ENCODE measurements around the gene RAB43.

Gene RAB43

DNA sequence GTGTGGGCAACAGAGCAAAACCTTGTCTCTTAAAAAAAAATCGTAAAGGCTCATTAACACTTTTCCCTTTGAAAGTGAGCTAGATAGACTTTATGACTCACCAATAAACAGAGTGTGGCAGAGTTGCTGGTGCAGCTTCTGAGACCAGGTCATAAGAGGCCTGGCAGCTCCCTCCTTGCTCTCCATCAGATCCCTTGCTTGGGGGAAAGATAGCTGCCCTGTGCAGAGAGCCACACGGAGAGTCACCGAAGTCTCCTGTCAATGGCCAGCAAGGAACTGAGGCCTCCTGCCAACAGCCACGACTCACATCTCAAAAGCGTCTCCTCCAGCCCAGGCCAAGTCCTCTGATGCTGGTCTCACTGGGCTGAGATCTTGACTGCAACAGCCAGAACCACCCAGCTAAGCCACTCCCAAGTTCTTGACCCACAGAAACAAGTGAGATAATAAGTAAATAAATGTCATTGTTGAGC is 69.7 kb downstream of the RAB43 start:
- TF ChIP-seq, protein P1, sequence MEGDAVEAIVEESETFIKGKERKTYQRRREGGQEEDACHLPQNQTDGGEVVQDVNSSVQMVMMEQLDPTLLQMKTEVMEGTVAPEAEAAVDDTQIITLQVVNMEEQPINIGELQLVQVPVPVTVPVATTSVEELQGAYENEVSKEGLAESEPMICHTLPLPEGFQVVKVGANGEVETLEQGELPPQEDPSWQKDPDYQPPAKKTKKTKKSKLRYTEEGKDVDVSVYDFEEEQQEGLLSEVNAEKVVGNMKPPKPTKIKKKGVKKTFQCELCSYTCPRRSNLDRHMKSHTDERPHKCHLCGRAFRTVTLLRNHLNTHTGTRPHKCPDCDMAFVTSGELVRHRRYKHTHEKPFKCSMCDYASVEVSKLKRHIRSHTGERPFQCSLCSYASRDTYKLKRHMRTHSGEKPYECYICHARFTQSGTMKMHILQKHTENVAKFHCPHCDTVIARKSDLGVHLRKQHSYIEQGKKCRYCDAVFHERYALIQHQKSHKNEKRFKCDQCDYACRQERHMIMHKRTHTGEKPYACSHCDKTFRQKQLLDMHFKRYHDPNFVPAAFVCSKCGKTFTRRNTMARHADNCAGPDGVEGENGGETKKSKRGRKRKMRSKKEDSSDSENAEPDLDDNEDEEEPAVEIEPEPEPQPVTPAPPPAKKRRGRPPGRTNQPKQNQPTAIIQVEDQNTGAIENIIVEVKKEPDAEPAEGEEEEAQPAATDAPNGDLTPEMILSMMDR (IDR thresholded peaks at IDR 0.05; ENCODE audit: control extremely low read depth, extremely low read depth, low read depth, missing control alignments): no peak
- no peak for DNase-seq (ENCODE audit: extremely low spot score)
- ChIA-PET POLR2A (interaction anchor here (0.7 kb wide), 1 partner anchor 19 kb away, joined by 8 read pairs; no protein-coding TSS in a partner anchor), CTCF (interaction anchor here (0.8 to 6.8 kb wide), 19 partner anchors 10 to 956 kb away, joined by 3 to 168 read pairs (median 15); partner anchors contain the start of genes COPG1, GP9 and RAB43)

DNA sequence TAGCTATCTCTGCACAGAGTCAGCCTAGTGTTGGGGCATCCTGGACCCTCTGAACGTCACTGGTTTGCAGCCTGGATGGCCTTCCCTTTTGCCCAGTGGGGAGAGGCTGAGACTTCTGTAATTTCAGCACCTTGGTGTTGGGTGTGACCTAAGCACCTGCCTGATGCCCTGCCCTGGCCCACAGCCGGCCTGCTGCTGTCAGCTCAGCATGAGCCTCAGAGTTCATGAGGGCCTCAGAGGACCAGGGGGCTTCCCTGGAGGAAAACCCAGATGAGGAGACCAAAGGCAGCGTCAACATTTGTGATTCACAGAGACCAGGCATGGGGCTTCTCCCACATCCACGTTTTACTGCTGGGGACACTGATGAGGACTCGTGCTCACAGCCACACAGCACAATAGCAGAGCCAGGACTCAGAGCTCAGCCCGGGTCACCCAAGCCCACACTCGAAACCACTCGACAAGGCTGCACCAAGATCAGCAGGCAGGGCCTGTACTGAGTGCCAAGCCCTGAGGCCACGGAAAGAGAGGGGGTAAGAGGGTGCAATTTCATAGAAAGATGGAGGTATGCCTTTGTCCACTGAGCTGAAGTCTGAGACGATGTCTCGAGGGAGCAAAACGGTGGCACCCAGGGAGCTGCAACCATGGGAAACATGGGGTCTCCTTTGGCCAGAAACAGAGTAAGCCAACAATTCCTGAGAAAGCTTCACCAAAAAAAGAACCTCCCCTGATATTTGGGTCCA is 70.9 kb downstream of the RAB43 start:
- ChIA-PET CTCF (interaction anchor here (1.5 to 6.8 kb wide), 9 partner anchors 8 to 195 kb away, joined by 3 to 168 read pairs (median 28); partner anchors contain the start of genes COPG1 and RAB43), POLR2A (no interaction called here)
- TF ChIP-seq, protein P1 (IDR thresholded peaks at IDR 0.05; ENCODE audit: control extremely low read depth, extremely low read depth, low read depth, missing control alignments): no peak
- DNase-seq (ENCODE audit: extremely low spot score): no peak

DNA sequence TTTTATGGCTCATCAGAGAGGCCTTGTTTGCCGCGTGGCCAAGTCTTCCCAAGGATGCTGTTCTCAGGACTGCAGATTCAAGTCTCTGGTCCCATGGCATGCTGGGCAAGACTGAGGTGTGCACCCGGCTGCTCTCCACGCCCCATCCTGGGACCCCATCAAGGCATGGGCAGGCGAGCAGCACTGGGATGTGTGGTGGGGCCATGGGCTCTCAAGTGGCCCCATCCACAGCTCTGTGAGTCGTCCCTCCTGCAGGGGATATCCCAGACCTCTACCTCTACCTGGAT is 74.1 kb downstream of the RAB43 start:
- DNase-seq (ENCODE audit: extremely low spot score): no peak
- TF ChIP-seq, protein P1 (IDR thresholded peaks at IDR 0.05; ENCODE audit: control extremely low read depth, extremely low read depth, low read depth, missing control alignments): no peak
- ChIA-PET POLR2A (no interaction called here), CTCF (interaction anchor here (1.9 kb wide), 1 partner anchor 198 kb away, joined by 6 read pairs; no protein-coding TSS in a partner anchor)

DNA sequence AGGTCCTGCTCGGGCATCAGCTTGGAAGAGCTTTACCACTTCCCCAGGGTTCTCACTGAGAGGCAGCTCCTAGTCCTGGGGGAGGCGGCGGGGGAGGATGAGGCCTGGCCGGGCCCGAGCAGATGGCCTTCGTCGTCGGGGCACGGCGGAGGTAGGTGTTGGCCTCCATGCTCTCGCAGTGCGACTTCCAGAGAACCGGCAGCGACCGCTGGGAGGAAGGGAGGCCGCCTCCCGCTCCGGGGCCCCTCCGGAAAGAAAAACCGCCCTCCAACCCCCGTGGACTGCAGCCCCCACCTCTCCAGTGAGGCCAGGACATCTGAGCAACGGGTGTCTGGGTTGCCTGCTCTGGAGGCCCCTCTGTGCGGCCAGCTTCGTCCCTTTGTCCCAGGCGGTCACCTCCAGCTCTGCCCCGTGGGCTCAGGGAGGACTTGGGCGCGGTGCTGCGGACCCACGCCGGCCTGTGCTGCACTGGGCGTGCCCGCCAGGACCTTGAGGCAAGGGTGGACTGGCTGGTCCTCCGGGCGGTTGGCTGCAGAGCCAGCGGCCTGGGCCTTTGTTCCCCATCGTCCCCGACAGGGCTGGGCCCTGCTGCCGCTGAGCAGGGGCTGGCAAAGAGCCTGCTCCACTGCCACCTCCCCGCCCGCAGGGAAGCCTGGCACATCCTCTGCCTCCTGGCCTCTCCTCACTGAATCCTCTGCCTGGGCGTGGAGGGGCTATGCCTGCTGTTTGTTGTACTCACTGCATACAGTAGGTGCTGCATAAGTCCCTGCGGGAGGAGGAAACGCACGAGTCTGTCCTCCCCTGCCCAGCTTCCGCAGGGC is 74.7 kb downstream of the RAB43 start:
- ChIA-PET POLR2A (no interaction called here), CTCF (interaction anchor here (1.9 kb wide), 1 partner anchor 198 kb away, joined by 6 read pairs; no protein-coding TSS in a partner anchor)
- no peak for DNase-seq (ENCODE audit: extremely low spot score)
- TF ChIP-seq, protein P1 (IDR thresholded peaks at IDR 0.05; ENCODE audit: control extremely low read depth, extremely low read depth, low read depth, missing control alignments): no peak

DNA sequence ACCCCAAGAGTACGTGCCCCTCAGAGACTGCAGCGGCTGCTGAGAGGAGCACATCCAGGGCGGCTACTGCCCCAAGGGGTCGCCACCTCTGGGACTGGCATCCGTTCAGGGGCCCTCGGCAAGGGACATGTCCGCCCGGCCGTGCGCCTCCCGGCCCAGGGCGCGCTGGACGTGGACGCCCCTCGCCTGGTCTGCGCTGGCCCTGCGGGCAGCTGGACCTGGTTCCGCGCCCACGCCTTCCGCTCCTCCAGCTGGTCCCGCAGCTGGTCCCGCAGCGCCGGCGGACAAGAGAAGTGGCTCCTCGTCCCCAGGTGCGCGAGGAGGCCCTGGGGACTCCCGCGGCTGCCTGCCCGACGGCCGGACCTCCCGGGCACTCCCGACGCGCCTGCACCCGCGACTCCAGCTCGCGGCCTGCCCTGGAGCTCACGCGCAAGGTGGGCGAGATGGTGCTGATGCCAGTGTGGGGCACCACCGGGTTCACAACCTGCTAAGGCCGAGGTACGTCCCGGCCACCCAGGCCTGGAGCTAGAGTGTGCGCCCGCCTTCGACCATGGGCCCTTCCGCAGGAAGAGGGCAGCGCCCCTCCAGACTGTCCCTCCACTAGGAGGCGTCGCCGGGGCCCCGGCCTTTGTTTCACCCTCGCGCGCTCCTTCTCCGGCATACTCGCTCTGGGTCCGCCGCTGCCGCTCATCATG is 75.4 kb downstream of the RAB43 start:
- CTCF ChIA-PET: interaction anchor here (1.9 kb wide), 1 partner anchor 199 kb away, joined by 6 read pairs; no protein-coding TSS in a partner anchor
- POLR2A ChIA-PET: no interaction called here
- no peak for DNase-seq (ENCODE audit: extremely low spot score)
- TF ChIP-seq, protein P1 (IDR thresholded peaks at IDR 0.05; ENCODE audit: control extremely low read depth, extremely low read depth, low read depth, missing control alignments): no peak

DNA sequence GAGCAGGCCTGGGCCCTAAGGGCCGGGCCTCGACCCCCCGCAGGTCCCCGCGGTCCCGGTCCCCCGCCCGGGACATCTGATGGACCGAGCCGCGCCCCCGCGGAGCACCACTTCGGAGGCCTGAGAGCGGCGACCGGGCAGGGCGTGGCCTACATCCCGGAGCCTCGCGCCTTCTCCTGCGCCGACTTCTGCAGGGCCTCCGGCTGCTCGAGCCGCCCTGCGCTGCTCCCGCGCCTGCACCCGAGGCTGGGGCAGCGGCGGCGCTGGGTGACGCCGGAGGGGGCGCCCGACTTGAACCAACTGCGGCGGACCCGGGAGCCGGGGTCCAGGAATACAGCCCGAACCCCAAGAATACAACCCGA is 75.9 kb downstream of the RAB43 start:
- POLR2A ChIA-PET: no interaction called here
- TF ChIP-seq, protein P1 (IDR thresholded peaks at IDR 0.05; ENCODE audit: control extremely low read depth, extremely low read depth, low read depth, missing control alignments): no peak
- no peak for DNase-seq (ENCODE audit: extremely low spot score)
- CTCF ChIA-PET: interaction anchor here (1.9 kb wide), 1 partner anchor 200 kb away, joined by 6 read pairs; no protein-coding TSS in a partner anchor
